ENCODE measurements around the gene CD226.

GRCh38 chr18:69876490-69876889 is 71.2 kb downstream of the CD226 start:
- TF ChIP-seq CTCF (IDR thresholded peaks at IDR 0.05) (no peak), ZFX (IDR thresholded peaks at IDR 0.05; ENCODE audit: borderline replicate concordance) (no peak)

All from 22Rv1 (cell line).